RWPE2 (cell line): ENCODE measurements around the gene SULT1C2.
A peak's percentile ranks its signal among the peaks of the same experiment; 100 is the strongest.

ENCODE experiments used
- ATAC-seq: fragments of 200-7000 bp; cut with Tn5 transposase; 3 replicates; pipeline ENCODE4 v1.9.1; 2021; ENCODE audit warnings: low read depth
- DNase-seq: peaks from one replicate; pipeline ENCODE4 v3.0.0-alpha.2; 2020; ENCODE audit warnings: low spot score
- H3K27ac ChIP-seq: fragments of 450-650 bp; 2 replicates; pipeline ENCODE4 v1.5.1; 2017; ENCODE audit warnings: mild to moderate bottlenecking; ENCODE audit not compliant: poor library complexity, severe bottlenecking
- H3K27me3 ChIP-seq: fragments of 250-450 bp; sonication (Bioruptor Pico); 2 replicates; pipeline ENCODE4 v1.5.1; 2021; ENCODE audit warnings: mild to moderate bottlenecking, moderate library complexity; ENCODE audit not compliant: insufficient read depth, poor library complexity, severe bottlenecking
- H3K36me3 ChIP-seq: fragments of 250-450 bp; sonication (Bioruptor Pico); 2 replicates; pipeline ENCODE4 v1.5.1; 2020; ENCODE audit warnings: low read depth, mild to moderate bottlenecking, moderate library complexity
- H3K4me1 ChIP-seq: fragments of 250-450 bp; sonication (Bioruptor Pico); 2 replicates; pipeline ENCODE4 v1.5.1; 2021; ENCODE audit warnings: mild to moderate bottlenecking, moderate library complexity; ENCODE audit not compliant: insufficient read depth, poor library complexity, severe bottlenecking
- H3K4me3 ChIP-seq: fragments of 250-450 bp; sonication (Bioruptor Pico); 2 replicates; pipeline ENCODE4 v1.5.1; 2021; ENCODE audit warnings: mild to moderate bottlenecking, moderate library complexity; ENCODE audit not compliant: severe bottlenecking
- H3K9me3 ChIP-seq: fragments of 250-450 bp; sonication (Bioruptor Pico); 2 replicates; pipeline ENCODE4 v1.5.1; 2021; ENCODE audit warnings: mild to moderate bottlenecking, moderate library complexity; ENCODE audit not compliant: severe bottlenecking
- CTCF ChIP-seq: fragments of 450-650 bp; IDR thresholded peaks from one replicate; pipeline ENCODE4 v1.5.1; 2017; ENCODE audit warnings: mild to moderate bottlenecking, moderate library complexity; ENCODE audit not compliant: poor library complexity, severe bottlenecking

Gene SULT1C2

DNA sequence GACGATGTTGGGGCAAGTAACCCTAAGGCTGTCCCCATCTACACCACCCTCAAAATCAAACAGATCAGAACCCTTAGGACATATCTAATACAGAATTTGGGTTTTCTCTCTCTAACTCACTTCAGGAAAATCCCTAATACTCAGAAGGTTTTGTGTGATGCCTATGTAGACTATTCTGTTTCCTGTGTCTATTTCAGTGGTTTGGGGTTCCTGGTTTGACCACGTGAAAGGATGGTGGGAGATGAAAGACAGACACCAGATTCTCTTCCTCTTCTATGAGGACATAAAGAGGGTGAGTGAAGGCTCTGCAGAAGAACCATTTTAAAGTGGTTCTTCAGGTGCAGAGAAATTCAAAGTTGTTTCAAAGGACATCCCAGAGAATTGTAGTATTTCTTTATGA is 16.3 kb downstream of the SULT1C2 start:
- no peak overlapping the region for H3K4me3 ChIP-seq
- H3K36me3 ChIP-seq, result no peaks in the 10 kb centered on the region
- no peak for ATAC-seq
- H3K9me3 ChIP-seq, result no peaks in the 10 kb centered on the region
- H3K27ac ChIP-seq, result no peak overlapping the region
- DNase-seq, result no peak
- H3K4me1 ChIP-seq, result no peaks in the 10 kb centered on the region
- H3K27me3 ChIP-seq, result no peaks in the 10 kb centered on the region
- no peak for TF ChIP-seq CTCF

GRCh38 chr2:108305901-108306300 is 17.2 kb downstream of the SULT1C2 start:
- no peak overlapping the region for H3K4me3 ChIP-seq
- no peaks in the 10 kb centered on the region for H3K36me3 ChIP-seq
- no peak overlapping the region for H3K27ac ChIP-seq
- no peak for TF ChIP-seq CTCF
- no peaks in the 10 kb centered on the region for H3K4me1 ChIP-seq
- DNase-seq (no peak), ATAC-seq (no peak)
- H3K27me3 ChIP-seq, result no peaks in the 10 kb centered on the region
- no peaks in the 10 kb centered on the region for H3K9me3 ChIP-seq

- no peaks in the 10 kb centered on the region for H3K9me3 ChIP-seq
- no peaks in the 10 kb centered on the region for H3K27me3 ChIP-seq
- ATAC-seq (no peak), DNase-seq (no peak)
- no peak overlapping the region for H3K27ac ChIP-seq
- TF ChIP-seq CTCF, result no peak
- H3K36me3 ChIP-seq, result no peaks in the 10 kb centered on the region
- no peak overlapping the region for H3K4me3 ChIP-seq
- H3K4me1 ChIP-seq, result no peaks in the 10 kb centered on the region
These were observed 21.2 kb downstream of the SULT1C2 start for GRCh38 chr2:108309903-108310302.

- no peak for DNase-seq
- H3K4me1 ChIP-seq, result no peaks in the 10 kb centered on the region
- H3K9me3 ChIP-seq, result no peaks in the 10 kb centered on the region
- H3K27ac ChIP-seq, result no peak overlapping the region
- no peaks in the 10 kb centered on the region for H3K36me3 ChIP-seq
- ATAC-seq, result no peak
- H3K27me3 ChIP-seq, result no peaks in the 10 kb centered on the region
- no peak for TF ChIP-seq CTCF
- H3K4me3 ChIP-seq, result no peak overlapping the region
These were observed 26.0 kb downstream of the SULT1C2 start for GRCh38 chr2:108314586-108315296.

DNA sequence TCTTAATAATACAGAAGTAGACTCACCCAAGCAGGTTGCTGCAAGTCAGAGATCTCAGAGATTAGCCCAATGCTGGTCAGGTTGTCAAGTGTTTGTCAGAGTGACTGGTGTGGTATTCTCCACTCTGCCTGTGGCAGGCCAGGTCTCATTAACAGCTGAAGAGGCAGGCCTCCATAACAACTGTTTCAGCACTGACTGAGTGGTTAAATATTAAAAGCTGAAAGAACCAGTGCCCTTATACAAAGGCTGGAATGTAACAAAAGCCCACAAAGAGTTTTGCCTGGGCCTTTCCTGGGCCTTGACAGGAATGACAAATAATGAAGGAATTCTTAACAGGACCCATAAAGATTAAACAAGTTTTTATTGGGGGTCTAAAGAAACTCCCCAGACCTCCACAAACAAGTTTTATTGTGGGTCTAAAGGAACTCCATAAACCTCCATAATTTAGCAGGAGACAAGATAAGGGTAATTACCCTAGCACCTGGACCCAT is 26.8 kb downstream of the SULT1C2 start:
- no peaks in the 10 kb centered on the region for H3K9me3 ChIP-seq
- no peak overlapping the region for H3K4me3 ChIP-seq
- ATAC-seq (peak; percentile 38; the same call in 1 of the 3 replicates), DNase-seq (no peak)
- no peak for TF ChIP-seq CTCF
- H3K27me3 ChIP-seq, result no peaks in the 10 kb centered on the region
- H3K4me1 ChIP-seq, result no peaks in the 10 kb centered on the region
- no peak overlapping the region for H3K27ac ChIP-seq
- no peaks in the 10 kb centered on the region for H3K36me3 ChIP-seq
